GM12892 (cell line): ENCODE results near the gene DPPA3.

ENCODE experiments used
- POLR2A ChIP-seq: IDR thresholded peaks from 2 replicates; pipeline ENCODE4 v1.6.1; 2011; ENCODE audit warnings: low read depth, low read length, control low read depth
- POLR2AphosphoS5 ChIP-seq: IDR thresholded peaks from 2 replicates; pipeline ENCODE4 v1.6.1; 2011; ENCODE audit warnings: low read depth, low read length, control low read depth
- TAF1 ChIP-seq: IDR thresholded peaks from 2 replicates; pipeline ENCODE4 v1.6.1; 2011; ENCODE audit warnings: low read depth, mild to moderate bottlenecking, control low read depth, low read length, borderline replicate concordance

- TF ChIP-seq TAF1 (no peak), POLR2A (no peak), POLR2AphosphoS5 (no peak)
These were observed at the start of gene DPPA3 for GRCh38 chr12:7711133-7711532.
